ENCODE results near the gene EEFSEC. TPM values are rescaled to one million over a fixed set of nuclear protein-coding genes. Genes with fewer than 3 reads are reported as not detected.

EEFSEC gene
- polyA plus RNA-seq, 3 donors from 2014 or later = 14.5 to 26.9 (median 26.1) TPM

DNA sequence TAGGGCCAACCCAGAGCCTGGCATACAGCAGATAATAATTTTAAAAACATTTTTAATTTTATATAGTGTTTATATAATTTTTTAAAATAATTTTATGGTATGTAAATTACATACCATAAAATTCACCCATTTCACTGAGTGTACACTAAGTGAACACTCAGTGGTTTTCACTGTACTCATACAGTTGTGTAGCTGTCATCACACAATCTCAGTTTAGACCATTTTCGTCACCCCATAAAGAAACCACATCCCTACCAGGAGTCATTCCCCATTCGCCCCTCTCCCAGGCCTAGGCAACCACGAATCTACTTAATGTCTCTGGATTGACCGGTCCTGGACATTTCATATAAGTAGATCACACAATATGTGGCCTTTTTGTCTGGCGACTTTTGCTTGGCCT is 10.2 kb downstream of the EEFSEC start:
- Mint-ChIP-seq H3K27ac (no peak overlapping the region), H3K4me3 (no peak overlapping the region), H3K27me3 (ENCODE audit: low read depth in 3 of 3) (peaks cover 0 to 2% (median 0%) of the 10 kb centered on the region in 3 donors), H3K4me1 (peaks cover 23 to 35% of the 10 kb centered on the region in 2 donors), H3K9me3 (no peaks in the 10 kb centered on the region), H3K36me3 (peaks cover 7 to 17% (median 16%) of the 10 kb centered on the region in 3 donors)
- no peak for DNase-seq

DNA sequence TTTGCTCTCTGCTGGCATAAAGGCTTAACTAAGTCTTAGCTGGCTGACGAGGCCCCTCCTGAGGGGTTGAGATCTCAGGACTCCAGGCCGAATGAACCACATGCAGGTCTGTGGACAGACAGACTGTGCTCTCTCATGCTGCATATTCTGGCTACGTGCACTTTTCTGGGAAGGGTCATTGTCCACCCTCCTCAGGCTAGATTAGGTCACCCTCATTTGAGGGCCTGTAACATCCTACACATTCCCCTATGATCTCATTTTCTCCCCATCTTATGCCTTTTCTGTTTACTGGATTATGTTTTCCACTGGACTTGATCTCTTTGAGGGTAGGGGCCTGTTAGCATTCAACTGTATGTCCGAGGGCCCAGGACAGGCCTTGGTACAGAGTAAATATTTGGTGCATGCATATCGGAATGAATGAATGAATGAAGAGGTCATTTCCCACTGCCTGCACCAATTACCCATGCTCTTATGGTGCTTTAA is 13.7 kb downstream of the EEFSEC start:
- DNase-seq = no peak
- Mint-ChIP-seq H3K4me3 (no peak overlapping the region), H3K36me3 (peaks cover 0 to 8% (median 3%) of the 10 kb centered on the region in 3 donors), H3K4me1 (peaks cover 27 to 41% of the 10 kb centered on the region in 2 donors), H3K27me3 (ENCODE audit: low read depth in 3 of 3) (peaks cover 0 to 2% (median 0%) of the 10 kb centered on the region in 3 donors), H3K9me3 (no peaks in the 10 kb centered on the region), H3K27ac (no peak overlapping the region)

DNA sequence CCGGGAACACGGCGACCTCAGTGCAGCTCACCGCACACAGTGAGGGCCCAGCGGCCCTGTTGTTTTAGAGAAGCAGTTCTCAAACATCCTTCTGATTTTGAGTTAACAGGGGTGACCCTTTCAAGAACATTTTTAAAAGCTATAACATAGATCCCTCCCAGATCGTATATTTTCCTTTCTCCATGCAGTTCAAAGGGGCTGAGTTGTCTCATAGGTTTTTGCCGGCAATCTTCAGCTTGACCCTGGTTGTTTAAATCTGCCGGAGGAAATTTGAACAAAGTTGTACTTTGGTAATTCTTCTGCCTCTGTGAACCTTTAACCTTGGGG is 14.3 kb downstream of the EEFSEC start:
- H3K27ac Mint-ChIP-seq = no peak overlapping the region
- H3K36me3 Mint-ChIP-seq = peaks cover 0 to 4% (median 0%) of the 10 kb centered on the region in 3 donors
- peaks cover 27 to 36% of the 10 kb centered on the region in 2 donors for H3K4me1 Mint-ChIP-seq
- DNase-seq = no peak
- H3K27me3 Mint-ChIP-seq (ENCODE audit: low read depth in 3 of 3) = peaks cover 0 to 2% (median 0%) of the 10 kb centered on the region in 3 donors
- H3K9me3 Mint-ChIP-seq = no peaks in the 10 kb centered on the region
- no peak overlapping the region for H3K4me3 Mint-ChIP-seq

DNA sequence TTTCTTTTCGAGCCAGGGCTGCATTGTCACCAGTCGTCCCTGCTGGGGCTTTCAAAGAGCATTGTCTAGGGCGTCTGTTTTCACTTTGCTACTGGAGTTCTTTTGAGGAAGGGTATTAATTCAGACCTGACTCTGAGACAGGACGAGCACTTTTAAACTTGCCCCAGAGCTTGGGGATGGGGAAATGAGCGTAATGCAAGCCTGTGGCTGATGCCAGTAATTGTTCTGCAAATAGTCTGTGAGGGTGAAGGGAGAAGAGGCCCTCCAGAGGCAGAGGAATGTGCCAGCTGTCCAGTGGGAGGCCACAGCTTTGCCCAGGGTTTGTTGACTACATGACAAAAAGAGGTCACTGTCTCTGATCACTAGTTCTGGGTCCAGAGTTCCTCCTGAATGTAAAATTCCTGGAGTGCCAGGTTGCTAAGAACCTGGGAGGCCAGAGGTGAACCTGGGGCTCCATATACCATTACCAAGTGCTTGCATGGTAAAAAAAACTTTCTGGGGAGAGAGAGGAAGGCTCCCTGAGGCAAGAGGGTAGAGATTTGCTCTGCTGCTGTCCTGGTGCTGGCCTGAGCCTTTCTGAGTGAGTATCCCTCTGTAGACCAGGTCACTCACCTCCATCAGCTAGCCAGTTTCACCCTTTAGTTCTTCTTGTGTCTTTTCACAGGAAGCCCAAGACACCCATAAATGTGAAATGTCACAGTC is 14.8 kb downstream of the EEFSEC start:
- H3K36me3 Mint-ChIP-seq = peaks cover 0 to 4% (median 0%) of the 10 kb centered on the region in 3 donors
- H3K4me1 Mint-ChIP-seq = peaks cover 25 to 31% of the 10 kb centered on the region in 2 donors
- no peaks in the 10 kb centered on the region for H3K9me3 Mint-ChIP-seq
- DNase-seq = no peak
- no peak overlapping the region for H3K27ac Mint-ChIP-seq
- peaks cover 0 to 2% (median 0%) of the 10 kb centered on the region in 3 donors for H3K27me3 Mint-ChIP-seq (ENCODE audit: low read depth in 3 of 3)
- H3K4me3 Mint-ChIP-seq = no peak overlapping the region

DNA sequence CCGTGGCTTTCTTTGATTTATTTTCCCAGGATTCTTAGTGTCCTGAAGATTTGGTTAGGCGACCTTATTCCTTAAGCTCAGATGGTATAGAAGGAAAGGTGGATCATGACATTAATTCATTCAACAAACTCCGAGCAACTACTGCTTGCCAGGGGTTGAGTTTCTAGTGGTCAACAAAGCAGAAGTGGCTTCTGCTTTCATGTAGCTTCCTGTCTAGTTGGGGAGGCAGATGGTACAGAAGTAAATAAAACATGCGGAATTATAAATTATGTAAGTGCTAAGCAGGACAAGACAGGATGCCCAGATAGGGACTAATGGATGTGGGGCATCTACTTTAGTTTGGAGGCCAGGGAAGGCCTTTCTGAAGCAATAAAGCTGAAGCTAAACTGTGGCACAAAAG is 15.6 kb downstream of the EEFSEC start:
- Mint-ChIP-seq H3K36me3 (peaks cover 0 to 4% (median 0%) of the 10 kb centered on the region in 3 donors), H3K4me1 (peaks cover 19 to 24% of the 10 kb centered on the region in 2 donors), H3K4me3 (no peak overlapping the region), H3K27ac (no peak overlapping the region), H3K27me3 (ENCODE audit: low read depth in 3 of 3) (peaks cover 0 to 2% (median 0%) of the 10 kb centered on the region in 3 donors), H3K9me3 (no peaks in the 10 kb centered on the region)
- DNase-seq = no peak

DNA sequence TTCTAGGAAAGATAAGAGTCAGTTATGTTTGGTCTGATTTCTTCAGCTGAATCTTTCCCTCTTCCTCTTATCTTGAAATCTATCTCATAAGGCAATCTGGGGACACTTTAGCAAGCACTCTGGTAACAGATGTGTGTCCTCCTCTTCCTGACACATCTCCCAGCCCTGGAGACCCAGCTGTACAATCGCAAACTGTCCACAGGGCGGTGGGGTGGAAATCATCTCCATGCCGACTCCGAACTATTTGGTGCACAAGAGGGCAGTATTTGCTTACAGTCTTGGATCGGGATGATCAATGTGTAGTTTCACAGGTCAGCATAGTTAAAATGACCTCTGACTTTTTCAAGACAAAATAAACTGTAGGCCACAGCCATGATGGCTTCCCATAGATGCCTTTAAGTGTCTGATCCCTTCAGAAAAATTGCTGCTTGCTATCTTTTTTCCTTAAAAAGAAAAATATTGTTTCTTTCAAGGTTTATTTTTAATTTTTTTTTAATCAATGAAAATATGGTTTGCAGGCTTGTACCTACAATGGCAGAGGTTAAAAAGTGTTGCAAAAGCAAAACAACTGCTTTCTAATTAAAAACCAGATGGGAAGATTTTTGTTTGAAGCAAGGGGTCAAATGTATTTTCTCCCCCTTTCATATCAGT is 17.7 kb downstream of the EEFSEC start:
- Mint-ChIP-seq H3K4me1 (peaks cover 20 to 36% of the 10 kb centered on the region in 2 donors), H3K9me3 (no peaks in the 10 kb centered on the region), H3K4me3 (no peak overlapping the region), H3K27me3 (ENCODE audit: low read depth in 3 of 3) (peaks cover 0 to 2% (median 2%) of the 10 kb centered on the region in 3 donors), H3K36me3 (peaks cover 0 to 4% (median 0%) of the 10 kb centered on the region in 3 donors), H3K27ac (no peak overlapping the region)
- DNase-seq = no peak

DNA sequence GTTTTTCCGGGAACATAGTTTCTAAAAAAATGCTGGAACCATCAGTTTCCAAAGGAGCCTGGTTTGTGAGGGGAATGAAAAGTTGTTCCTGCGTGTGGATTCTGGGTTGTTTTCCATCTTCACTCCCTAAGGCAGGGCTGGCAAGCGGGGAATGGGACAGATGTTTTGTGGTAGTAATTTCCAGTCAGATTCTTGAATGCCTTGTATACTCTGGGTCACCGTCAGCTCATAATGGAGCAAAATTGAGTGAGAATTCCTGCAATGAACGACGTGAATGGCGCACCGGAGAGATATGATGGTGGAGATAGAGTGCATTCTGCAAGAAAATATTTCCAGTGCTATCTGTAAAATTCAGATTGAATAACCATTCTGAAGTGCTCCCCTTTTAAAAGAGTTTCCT is 19.9 kb downstream of the EEFSEC start:
- no peak overlapping the region for H3K27ac Mint-ChIP-seq
- no peaks in the 10 kb centered on the region for H3K36me3 Mint-ChIP-seq
- peaks cover 24 to 38% of the 10 kb centered on the region in 2 donors for H3K4me1 Mint-ChIP-seq
- H3K9me3 Mint-ChIP-seq = no peaks in the 10 kb centered on the region
- DNase-seq = no peak
- no peak overlapping the region for H3K4me3 Mint-ChIP-seq
- H3K27me3 Mint-ChIP-seq (ENCODE audit: low read depth in 3 of 3) = peaks cover 0 to 2% (median 0%) of the 10 kb centered on the region in 3 donors

DNA sequence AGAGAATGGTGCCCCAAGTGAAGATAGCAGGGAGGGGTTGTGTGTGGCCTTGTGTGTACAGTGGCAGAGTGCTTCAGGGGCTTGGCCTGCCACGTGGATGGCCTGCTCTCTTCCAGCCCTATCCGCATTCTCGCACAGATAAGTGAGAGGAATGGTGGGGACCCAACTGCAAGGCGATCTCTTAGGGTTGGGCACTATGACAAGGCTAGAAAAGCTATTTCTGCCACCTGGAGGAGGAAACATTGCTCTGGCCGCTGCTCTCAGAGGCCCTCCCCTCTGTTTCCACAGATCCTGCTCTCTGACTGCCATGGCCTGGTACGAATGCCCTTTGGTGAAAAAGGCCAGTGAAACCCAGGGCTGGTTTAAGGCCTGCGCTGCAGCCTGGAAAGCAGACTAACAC is 20.6 kb downstream of the EEFSEC start:
- H3K27ac Mint-ChIP-seq = peak overlapping the region in 1 of 6 donors; percentile 3
- no peaks in the 10 kb centered on the region for H3K36me3 Mint-ChIP-seq
- DNase-seq = no peak
- H3K9me3 Mint-ChIP-seq = no peaks in the 10 kb centered on the region
- peaks cover 22 to 44% of the 10 kb centered on the region in 2 donors for H3K4me1 Mint-ChIP-seq
- no peak overlapping the region for H3K4me3 Mint-ChIP-seq
- H3K27me3 Mint-ChIP-seq (ENCODE audit: low read depth in 3 of 3) = peaks cover 0 to 2% (median 0%) of the 10 kb centered on the region in 3 donors

DNA sequence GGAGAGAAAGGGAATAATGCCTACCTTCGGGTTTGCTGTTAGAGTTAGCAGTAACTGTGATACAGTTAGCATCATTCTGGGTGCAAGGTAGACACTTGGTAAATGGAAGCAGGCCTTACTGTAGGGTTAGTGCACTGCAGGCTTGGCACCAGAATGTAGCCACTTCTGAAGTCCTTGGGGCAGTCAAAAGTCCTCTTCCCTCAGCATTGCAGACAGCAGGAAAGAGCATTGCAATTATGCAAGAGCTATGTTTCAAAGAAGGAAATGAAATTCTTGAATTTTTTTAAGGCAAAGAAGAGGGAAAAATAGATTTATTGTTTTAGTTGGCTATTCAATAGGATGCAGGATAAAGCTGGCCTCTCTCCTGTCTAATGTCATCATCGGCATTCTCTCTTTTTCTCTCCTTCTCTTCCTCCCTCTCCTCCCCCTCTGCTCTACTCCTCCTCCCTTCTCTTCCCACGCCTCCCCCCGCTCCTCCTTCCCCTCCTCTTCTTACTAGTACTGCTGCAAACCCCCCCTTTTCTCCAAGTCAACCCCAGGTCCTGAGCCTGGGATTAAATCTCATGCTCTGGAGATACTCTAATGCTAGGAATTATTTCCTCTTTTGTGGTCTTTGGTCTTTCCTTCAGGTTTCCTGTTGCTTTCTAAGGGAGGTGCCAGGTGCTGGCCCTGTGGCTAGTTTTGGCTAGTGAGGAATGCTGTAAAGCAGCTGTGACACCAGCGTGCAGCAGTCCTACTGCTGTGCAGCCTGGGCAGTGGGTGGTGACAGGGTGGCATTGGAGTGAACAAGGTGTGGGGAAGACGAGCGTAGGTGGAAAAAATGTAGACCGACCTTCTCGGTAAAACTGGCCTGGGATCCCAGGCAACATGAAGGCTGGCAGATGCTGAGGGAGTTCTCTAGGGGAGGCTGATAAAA is 21.7 kb downstream of the EEFSEC start:
- peaks cover 0 to 2% (median 0%) of the 10 kb centered on the region in 3 donors for H3K27me3 Mint-ChIP-seq (ENCODE audit: low read depth in 3 of 3)
- H3K36me3 Mint-ChIP-seq = no peaks in the 10 kb centered on the region
- no peaks in the 10 kb centered on the region for H3K9me3 Mint-ChIP-seq
- H3K4me3 Mint-ChIP-seq = peak overlapping the region in 2 of 5 donors; percentile 8 to 52
- H3K27ac Mint-ChIP-seq = peak overlapping the region in 2 of 6 donors; percentile 43 to 73
- no peak for DNase-seq
- H3K4me1 Mint-ChIP-seq = peaks cover 21 to 52% of the 10 kb centered on the region in 2 donors

DNA sequence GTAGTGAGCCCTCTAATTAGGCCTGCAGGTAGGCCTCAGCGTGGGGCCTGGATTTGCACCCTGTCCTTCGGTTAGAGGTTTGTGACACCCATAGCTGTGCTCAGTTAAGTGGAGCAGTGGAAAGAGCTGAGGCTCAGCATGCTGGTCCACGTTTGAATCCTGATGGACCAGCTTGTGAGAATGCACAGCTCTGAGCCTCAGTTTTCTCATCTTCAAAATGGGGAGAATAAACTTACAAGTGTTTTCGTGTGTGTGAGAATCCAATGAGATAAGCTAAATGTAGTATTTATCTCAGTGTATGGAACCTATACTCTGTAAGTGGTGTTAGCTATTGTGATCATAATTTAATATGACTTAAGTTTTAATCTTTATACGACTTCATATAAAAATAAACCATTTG is 22.5 kb downstream of the EEFSEC start:
- H3K4me3 Mint-ChIP-seq = no peak overlapping the region
- peaks cover 21 to 49% of the 10 kb centered on the region in 2 donors for H3K4me1 Mint-ChIP-seq
- DNase-seq = no peak
- H3K36me3 Mint-ChIP-seq = no peaks in the 10 kb centered on the region
- H3K9me3 Mint-ChIP-seq = no peaks in the 10 kb centered on the region
- H3K27ac Mint-ChIP-seq = peak overlapping the region in 1 of 6 donors; percentile 40
- peaks cover 0 to 2% (median 0%) of the 10 kb centered on the region in 3 donors for H3K27me3 Mint-ChIP-seq (ENCODE audit: low read depth in 3 of 3)

DNA sequence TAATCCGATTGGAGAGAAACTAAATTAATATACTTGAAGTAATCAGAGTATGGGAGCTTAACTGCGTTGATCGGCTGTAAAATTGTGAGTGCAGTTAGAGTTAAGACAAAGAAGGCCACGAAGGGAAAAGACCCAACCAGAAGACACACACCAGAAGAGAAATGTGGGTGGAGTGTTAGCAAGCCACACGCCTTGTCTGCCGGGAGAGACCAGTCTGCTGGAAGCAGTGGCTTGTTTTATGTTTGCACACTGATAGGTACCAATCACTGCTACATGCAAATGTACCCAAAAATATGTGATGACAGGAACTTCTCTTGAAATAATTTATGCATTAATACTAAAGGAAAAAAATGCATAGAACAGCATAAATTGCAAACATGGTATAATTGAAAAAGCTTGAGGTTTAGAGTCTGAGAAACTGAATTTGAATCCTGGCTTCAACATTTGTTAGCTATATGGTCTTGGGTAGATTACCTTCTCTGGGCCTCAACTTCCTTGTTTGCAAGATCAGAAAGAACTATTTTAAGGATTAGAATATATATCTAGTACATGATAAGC is 23.1 kb downstream of the EEFSEC start:
- Mint-ChIP-seq H3K27me3 (ENCODE audit: low read depth in 3 of 3) (peaks cover 0 to 2% (median 0%) of the 10 kb centered on the region in 3 donors), H3K4me1 (peaks cover 21 to 46% of the 10 kb centered on the region in 2 donors), H3K36me3 (no peaks in the 10 kb centered on the region), H3K9me3 (no peaks in the 10 kb centered on the region), H3K27ac (peak overlapping the region in 2 of 6 donors; percentile 36 to 40), H3K4me3 (peak overlapping the region in 1 of 5 donors; percentile 44)
- no peak for DNase-seq

DNA sequence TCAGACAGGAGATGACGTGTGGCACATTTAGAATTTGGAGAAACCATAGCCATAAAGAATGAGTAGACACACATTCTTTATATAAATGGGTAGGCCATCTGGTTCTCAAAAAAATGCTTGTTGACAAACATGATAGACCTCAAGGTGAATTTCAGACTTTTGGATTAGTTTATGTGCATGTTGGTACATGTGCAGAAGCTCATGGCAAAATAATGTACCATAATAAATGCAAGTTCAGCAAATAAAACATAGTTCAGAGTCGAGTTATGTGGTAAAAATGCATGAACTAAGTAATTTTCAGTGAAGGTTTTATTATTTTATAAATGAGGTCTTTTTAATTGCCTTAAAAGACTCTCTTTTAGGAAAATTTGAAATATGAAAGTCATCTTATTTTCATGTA is 24.6 kb downstream of the EEFSEC start:
- Mint-ChIP-seq H3K27ac (peak overlapping the region in 1 of 6 donors; percentile 57), H3K9me3 (no peaks in the 10 kb centered on the region), H3K36me3 (no peaks in the 10 kb centered on the region), H3K4me3 (peak overlapping the region in 3 of 5 donors; percentile 70 to 78 (median 78)), H3K27me3 (ENCODE audit: low read depth in 3 of 3) (peaks cover 0 to 2% (median 0%) of the 10 kb centered on the region in 3 donors), H3K4me1 (peaks cover 30 to 57% of the 10 kb centered on the region in 2 donors)
- DNase-seq = no peak

DNA sequence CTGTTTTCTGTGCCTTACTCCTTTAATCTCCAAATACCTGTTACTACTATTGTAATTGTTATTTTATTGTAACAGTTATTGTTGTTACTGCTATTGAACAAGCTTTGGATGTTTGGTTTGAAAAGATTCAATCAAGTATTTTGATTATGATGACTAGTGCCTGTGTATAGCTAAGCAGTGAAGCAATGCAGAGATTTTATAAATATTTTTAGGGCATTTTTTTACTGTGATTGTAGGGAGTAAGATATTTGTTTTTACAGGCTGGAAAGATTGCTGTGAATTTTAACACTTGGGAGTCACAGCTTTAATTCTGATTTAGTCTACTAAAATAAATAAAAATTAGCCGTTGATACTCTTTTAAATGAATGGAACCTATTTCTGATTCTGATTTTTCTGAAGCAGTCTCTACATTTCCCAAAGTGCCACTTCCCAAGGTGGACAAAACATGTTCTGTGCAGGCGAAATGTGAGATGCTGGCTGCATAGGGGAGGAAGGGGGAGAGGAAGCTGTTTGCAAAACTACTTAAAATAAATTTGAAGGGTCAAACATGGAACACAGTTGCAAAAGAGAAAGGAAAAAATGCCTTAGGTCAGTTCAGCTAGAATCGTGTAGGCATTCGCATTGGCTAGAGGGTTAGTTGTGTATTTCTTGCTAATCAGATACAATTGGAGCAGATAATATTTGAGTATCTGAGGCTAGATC is 25.7 kb downstream of the EEFSEC start:
- Mint-ChIP-seq H3K4me3 (peak overlapping the region in 2 of 5 donors; percentile 59 to 78), H3K9me3 (no peaks in the 10 kb centered on the region), H3K27me3 (ENCODE audit: low read depth in 3 of 3) (peaks cover 0 to 2% (median 0%) of the 10 kb centered on the region in 3 donors), H3K36me3 (no peaks in the 10 kb centered on the region), H3K4me1 (peaks cover 35 to 67% of the 10 kb centered on the region in 2 donors), H3K27ac (peak overlapping the region in 2 of 6 donors; percentile 57 to 62)
- DNase-seq = no peak

Measured in immature natural killer cell (primary cell).